NCI-H526 (cell line): Measurements from ENCODE around the gene YOD1.

Source experiments
- DNase-seq, 2 experiments: peaks; one replicate each; lab custom pipeline; 2025; lab: John Stamatoyannopoulos, UW

Gene YOD1

GRCh38 chr1:207006914-207007313 lies 44.1 kb downstream of the YOD1 start:
- no peak for DNase-seq

GRCh38 chr1:207006083-207006482 lies 44.9 kb downstream of the YOD1 start:
- DNase-seq: no peak

GRCh38 chr1:207004931-207005830 lies 45.8 kb downstream of the YOD1 start:
- DNase-seq: peak; percentile 9 to 63

- no peak for DNase-seq
These were observed 47.8 kb downstream of the YOD1 start for GRCh38 chr1:207003210-207003609.

GRCh38 chr1:207002724-207003146 lies 48.3 kb downstream of the YOD1 start:
- no peak for DNase-seq

- no peak for DNase-seq
These were observed 49.3 kb downstream of the YOD1 start for GRCh38 chr1:207001492-207002245.

GRCh38 chr1:207000651-207001291 lies 50.2 kb downstream of the YOD1 start:
- DNase-seq: no peak

- no peak for DNase-seq
These were observed 52.2 kb downstream of the YOD1 start for GRCh38 chr1:206998816-206999215.
